Measurements from ENCODE around the gene C1QTNF2. TPM values are rescaled to one million over a fixed set of nuclear protein-coding genes. Genes with fewer than 3 reads are reported as not detected.

C1QTNF2 gene
- polyA plus RNA-seq, 1 donor (not counting 4 experiments of a cell fraction or from before 2014, with no cell fraction given), result 0.07 TPM

GRCh38 chr5:160310140-160310539 lies 60.3 kb downstream of the C1QTNF2 start:
- peaks cover 27% of the 10 kb centered on the region for H3K27me3 ChIP-seq (ENCODE audit: control insufficient read depth, extremely low read depth, insufficient read depth, low read length)
- H3K4me3 ChIP-seq (ENCODE audit: control insufficient read depth in 2 of 3, extremely low read depth in 1 of 3, insufficient read depth in 2 of 3, low read depth in 1 of 3, low read length in 3 of 3), result no peak overlapping the region
- dilution Hi-C loops (cut with MboI; ENCODE audit: extremely low pct_ligation_motif_present, low sequenced_read_pairs), result no loop called here
- H3K4me1 ChIP-seq (ENCODE audit: control insufficient read depth, extremely low read depth, insufficient read depth, low read length), result no peaks in the 10 kb centered on the region
- H3K79me2 ChIP-seq (ENCODE audit: control insufficient read depth, insufficient read depth, low read length), result no peaks in the 10 kb centered on the region
- H4K20me1 ChIP-seq (ENCODE audit: control insufficient read depth, extremely low read depth, insufficient read depth, low read length), result no peaks in the 10 kb centered on the region
- H3K27ac ChIP-seq (ENCODE audit: control insufficient read depth, insufficient read depth, low read length), result no peak overlapping the region
- no peaks in the 10 kb centered on the region for H3K9me1 ChIP-seq (ENCODE audit: control insufficient read depth, extremely low read depth, insufficient read depth, low read length)
- no peak overlapping the region for H2AFZ ChIP-seq (ENCODE audit: control insufficient read depth, low read length)
- no peaks in the 10 kb centered on the region for H3K36me3 ChIP-seq (ENCODE audit: control insufficient read depth in 2 of 2, extremely low read depth in 1 of 2, insufficient read depth in 2 of 2, low read length in 2 of 2)
- no peaks in the 10 kb centered on the region for H3K9me3 ChIP-seq (ENCODE audit: control insufficient read depth, low read depth, low read length)
- H3K9ac ChIP-seq (ENCODE audit: control insufficient read depth, extremely low read depth, insufficient read depth, low read length), result no peak overlapping the region
- no peak for DNase-seq (ENCODE audit: low read depth, low spot score)
- no peak for TF ChIP-seq EZH2 (IDR thresholded peaks at IDR 0.05; ENCODE audit: low read length)
- TF ChIP-seq, protein P1, sequence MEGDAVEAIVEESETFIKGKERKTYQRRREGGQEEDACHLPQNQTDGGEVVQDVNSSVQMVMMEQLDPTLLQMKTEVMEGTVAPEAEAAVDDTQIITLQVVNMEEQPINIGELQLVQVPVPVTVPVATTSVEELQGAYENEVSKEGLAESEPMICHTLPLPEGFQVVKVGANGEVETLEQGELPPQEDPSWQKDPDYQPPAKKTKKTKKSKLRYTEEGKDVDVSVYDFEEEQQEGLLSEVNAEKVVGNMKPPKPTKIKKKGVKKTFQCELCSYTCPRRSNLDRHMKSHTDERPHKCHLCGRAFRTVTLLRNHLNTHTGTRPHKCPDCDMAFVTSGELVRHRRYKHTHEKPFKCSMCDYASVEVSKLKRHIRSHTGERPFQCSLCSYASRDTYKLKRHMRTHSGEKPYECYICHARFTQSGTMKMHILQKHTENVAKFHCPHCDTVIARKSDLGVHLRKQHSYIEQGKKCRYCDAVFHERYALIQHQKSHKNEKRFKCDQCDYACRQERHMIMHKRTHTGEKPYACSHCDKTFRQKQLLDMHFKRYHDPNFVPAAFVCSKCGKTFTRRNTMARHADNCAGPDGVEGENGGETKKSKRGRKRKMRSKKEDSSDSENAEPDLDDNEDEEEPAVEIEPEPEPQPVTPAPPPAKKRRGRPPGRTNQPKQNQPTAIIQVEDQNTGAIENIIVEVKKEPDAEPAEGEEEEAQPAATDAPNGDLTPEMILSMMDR (optimal IDR thresholded peaks at IDR 0.05 in 1 of 3, IDR thresholded peaks at IDR 0.05 in 1 of 3, conservative IDR thresholded peaks at IDR 0.05 in 1 of 3; ENCODE audit: extremely low read depth in 1 of 3, insufficient read depth in 2 of 3, low read length in 3 of 3), result no peak
- H3K4me2 ChIP-seq (ENCODE audit: control insufficient read depth, extremely low read depth, insufficient read depth, low read depth, low read length), result no peak overlapping the region
- FAIRE-seq, result no peak

- Histone ChIP-seq H3K27me3 (ENCODE audit: control insufficient read depth, extremely low read depth, insufficient read depth, low read length) (peaks cover 14% of the 10 kb centered on the region), H3K4me2 (ENCODE audit: control insufficient read depth, extremely low read depth, insufficient read depth, low read depth, low read length) (no peak overlapping the region), H3K79me2 (ENCODE audit: control insufficient read depth, insufficient read depth, low read length) (no peaks in the 10 kb centered on the region), H3K4me1 (ENCODE audit: control insufficient read depth, extremely low read depth, insufficient read depth, low read length) (no peaks in the 10 kb centered on the region), H3K9ac (ENCODE audit: control insufficient read depth, extremely low read depth, insufficient read depth, low read length) (no peak overlapping the region), H3K4me3 (ENCODE audit: control insufficient read depth in 2 of 3, extremely low read depth in 1 of 3, insufficient read depth in 2 of 3, low read depth in 1 of 3, low read length in 3 of 3) (no peak overlapping the region), H3K27ac (ENCODE audit: control insufficient read depth, insufficient read depth, low read length) (no peak overlapping the region), H3K9me3 (ENCODE audit: control insufficient read depth, low read depth, low read length) (no peaks in the 10 kb centered on the region), H2AFZ (ENCODE audit: control insufficient read depth, low read length) (no peak overlapping the region), H3K36me3 (ENCODE audit: control insufficient read depth in 2 of 2, extremely low read depth in 1 of 2, insufficient read depth in 2 of 2, low read length in 2 of 2) (no peaks in the 10 kb centered on the region), H3K9me1 (ENCODE audit: control insufficient read depth, extremely low read depth, insufficient read depth, low read length) (no peaks in the 10 kb centered on the region), H4K20me1 (ENCODE audit: control insufficient read depth, extremely low read depth, insufficient read depth, low read length) (no peaks in the 10 kb centered on the region)
- no peak for DNase-seq (ENCODE audit: low read depth, low spot score)
- no peak for FAIRE-seq
- no peak for TF ChIP-seq EZH2 (IDR thresholded peaks at IDR 0.05; ENCODE audit: low read length)
- TF ChIP-seq, protein P1 (optimal IDR thresholded peaks at IDR 0.05 in 1 of 3, IDR thresholded peaks at IDR 0.05 in 1 of 3, conservative IDR thresholded peaks at IDR 0.05 in 1 of 3; ENCODE audit: extremely low read depth in 1 of 3, insufficient read depth in 2 of 3, low read length in 3 of 3), result no peak
- dilution Hi-C loops (cut with MboI; ENCODE audit: extremely low pct_ligation_motif_present, low sequenced_read_pairs), result no loop called here
Observed at GRCh38 chr5:160306696-160307095, 63.7 kb downstream of the C1QTNF2 start.
